ENCODE data around the gene KLC1.

Gene KLC1

DNA sequence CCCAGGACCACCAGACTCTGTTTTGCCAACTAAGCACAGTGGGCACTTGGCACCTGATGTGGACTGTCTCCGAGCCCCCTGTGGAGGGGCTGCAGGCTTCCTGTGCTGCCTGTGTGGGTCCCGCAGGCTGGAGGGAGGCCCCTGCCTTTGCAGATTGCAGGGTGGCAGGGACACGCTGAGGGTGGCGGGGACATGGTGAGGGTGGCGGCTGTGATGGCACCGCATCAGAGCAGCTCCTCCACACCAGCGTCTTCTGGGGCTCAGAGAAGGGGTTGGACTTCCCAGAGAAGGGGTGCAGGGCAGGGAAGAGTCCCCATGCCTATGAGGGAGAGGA, 94.7 kb downstream of the KLC1 start:
- DNase-seq, result no peak

DNA sequence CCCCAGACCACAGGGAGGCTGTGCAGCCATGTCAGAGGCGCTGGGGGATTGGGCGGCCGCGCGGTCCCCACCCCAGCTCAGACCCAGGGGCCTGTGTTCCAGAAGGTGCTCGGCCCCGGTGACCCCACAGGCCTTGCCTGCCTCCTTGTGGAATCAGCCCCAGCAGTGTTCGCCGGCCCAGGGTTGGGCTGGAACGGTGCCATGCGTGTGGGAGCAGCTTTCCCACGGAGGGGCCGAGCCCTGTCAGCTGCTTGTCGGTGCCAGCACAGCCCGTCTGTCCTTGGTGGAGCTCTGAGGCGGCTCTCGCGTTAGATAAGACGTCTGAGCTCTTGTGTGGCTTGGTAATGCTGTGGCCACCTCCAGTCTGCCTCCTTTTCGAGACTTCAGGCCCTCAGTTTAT, 95.1 kb downstream of the KLC1 start:
- peak in 8 of 14 donors; percentile 25 to 55 (median 39) for DNase-seq

DNA sequence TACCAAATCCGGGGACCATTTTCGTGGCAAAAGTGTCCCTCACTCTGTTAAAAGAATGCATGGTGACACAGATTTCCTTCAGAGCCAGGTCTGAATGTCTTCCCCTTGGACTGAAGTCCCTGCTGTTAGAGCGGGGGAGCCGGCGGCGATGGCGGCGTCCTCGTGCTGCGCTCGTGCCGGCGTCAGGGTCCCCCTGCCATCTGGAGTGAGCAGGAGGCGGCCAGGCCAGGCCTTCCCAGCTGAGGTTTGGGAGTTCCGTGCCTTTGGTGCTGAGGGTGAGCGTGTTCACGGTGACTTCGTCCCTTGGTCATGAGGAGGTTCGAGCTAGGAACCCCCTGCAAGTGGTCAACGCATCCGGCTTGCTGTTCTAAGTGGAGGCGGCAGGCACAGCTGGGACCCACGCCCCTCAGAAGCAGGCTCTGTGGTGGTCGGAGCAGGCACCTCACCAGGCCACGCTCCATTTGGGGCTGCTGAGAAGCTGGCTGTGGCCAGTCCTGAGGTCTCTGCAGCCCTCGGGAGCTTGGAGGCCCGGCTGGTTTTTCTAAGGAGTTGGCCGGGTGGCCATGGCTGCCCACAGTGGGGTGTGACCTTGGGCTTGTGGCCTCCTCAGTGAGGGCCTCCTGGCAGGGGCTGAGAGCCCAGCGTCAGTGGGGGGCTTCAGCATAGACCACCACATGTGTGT, 96.1 kb downstream of the KLC1 start:
- no peak for DNase-seq

DNA sequence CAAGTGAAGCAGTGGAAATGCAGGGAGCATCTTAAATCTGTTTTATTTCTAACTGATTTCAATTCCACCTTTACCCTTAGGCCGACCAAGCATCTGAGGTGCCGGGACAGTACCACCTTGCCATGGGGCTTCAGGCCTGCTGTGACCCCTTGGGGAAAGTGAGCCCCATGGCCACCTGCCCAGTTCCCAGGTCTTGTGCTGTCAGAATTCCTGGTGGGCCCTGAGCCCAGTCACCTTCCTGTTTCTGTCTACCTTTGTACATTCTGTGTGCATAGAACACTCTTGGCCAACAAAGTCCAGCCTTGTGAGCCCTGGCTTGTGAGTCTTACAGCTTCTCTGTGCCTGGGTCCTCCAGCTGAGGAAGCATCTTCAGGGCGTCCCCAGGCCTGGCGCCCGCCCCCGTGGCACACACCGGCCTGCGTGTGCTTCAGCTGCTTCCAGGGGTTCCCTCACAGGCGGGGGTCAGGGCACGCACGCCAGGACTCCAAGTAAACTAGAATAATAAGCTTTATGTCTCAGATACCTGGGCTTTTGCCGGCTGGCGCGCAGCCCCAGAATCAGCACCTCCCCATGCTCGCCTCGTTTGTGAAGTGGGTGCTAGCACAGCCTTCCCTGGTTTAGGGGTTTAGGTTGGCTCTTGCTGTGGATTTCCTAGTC, 96.9 kb downstream of the KLC1 start:
- no peak for DNase-seq

DNA sequence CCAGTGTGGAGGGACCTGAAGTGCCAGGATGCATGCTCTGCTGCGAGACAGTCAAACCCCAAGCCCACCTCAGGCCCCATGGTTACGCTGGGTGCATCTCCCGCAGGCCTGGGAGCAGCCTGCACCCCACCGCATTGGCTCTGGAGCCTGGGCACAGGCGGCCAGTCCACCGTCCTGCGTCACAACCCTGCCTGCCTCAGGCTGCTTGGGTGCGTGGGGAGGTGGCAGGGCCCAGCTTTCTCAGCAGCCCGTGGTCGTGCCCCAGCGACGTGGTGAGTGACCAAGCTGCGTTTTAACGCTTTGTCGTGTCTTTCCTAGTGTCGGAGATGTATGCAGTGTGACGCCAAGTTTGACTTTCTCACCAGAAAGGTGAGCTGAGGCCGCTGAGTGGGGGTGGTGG, 97.5 kb downstream of the KLC1 start:
- DNase-seq, result no peak

DNA sequence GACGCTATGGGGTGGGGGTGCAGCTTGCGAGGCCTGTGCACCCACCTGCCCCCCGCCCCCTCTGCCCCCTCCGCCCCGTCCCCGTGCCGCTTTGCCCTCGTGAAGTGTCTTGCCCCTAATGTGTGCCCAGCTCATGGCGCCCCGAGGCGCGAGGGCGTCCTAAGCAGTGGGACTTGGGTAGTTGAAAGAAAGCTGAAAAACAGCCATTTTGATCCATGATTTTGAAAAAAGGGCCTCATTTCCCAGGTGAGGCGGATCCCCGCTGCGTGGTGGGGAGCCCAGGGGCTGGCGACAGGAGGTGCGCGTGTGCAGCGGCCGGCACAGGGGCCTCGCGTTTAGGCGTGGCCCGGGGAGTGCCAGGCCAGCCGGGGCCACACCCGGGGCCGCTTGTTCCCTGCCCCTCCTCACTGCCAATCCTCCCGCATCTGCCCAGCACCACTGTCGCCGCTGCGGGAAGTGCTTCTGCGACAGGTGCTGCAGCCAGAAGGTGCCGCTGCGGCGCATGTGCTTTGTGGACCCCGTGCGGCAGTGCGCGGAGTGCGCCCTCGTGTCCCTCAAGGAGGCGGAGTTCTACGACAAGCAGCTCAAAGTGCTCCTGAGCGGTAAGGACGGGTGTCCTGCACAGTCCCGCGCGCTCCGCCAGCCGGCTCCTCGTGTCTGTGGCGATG, 98.4 kb downstream of the KLC1 start:
- DNase-seq, result no peak

DNA sequence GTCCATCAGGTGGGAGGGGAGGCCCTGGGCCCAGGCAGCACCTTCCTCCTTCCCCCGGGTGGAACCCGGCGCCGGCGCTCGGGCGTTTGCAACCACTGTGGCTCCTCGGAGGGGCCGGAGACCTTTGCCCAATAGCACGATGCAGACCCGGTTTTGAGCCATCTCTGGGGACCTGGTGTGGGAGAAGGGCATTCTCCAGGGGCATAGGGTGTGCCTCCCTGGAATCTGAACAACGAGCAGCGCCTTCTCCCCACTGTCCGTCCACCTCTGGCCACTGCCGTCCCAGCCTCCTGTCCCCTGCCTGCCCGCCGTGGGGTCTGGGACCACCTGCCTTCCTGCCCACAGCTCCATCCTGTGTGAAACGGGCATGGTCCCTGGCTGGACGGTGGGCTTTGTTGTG, 99.1 kb downstream of the KLC1 start:
- DNase-seq, result no peak

DNA sequence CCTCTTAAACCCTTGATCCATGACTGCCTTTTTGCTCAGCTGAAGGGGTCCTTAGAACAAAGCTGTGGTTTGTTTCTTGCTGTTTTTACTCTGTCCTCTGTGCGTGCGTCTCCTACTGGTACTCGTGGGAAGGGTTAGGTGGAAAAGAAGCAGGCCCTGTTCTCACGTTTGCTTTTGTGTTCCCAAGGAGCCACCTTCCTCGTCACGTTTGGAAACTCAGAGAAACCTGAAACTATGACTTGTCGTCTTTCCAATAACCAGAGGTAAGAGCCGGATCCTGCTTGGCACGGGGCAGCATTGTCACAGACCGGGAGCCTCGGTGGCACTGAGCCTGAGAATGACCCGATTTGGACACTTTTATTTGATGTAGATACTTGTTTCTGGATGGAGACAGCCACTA, 99.7 kb downstream of the KLC1 start:
- no peak for DNase-seq

DNA sequence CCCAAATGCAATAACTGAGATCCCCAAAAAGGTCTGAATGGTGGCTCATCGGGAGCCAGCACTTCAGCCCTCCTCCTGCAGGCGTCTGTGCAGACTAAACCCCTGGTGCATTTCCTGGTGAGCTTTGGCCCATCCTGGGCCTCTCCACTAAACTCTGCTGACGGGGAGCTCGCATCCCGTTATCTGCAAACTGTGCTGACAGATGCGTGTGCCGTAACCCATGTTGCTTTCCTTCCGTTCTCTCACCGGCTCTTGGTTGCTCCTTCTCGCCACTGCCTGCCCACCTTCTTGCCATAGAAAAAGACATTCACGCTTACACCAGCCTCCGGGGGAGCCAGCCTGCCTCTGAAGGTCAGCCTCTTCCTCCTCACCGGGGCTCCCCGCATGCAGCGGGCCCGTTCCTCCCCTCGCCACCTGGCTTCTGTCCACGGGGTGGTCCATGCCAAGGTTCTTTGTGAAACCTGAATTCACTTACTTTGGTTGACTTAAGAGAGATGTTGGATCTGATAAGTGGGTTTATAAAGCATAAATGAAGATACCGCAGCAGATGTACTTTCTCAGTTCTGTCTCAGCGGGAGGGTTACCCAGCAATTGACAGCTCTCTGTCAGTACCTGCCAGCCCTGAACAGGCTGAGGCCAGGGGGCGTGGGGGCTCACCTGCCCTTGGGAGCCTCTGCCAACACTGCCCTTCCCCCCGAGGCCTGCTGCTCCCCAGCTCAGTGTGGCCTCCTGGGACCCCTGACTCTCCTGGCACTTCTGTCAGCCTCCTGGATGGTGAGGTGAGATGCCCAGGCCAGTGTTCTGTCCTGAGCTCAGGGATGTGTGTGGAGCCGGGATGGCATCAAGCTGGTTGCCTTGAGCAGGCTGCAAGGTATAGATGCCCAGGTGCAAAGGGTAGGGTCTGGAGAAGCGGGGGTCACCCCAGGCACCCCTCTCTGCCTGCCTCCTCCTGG, 100.8 kb downstream of the KLC1 start:
- no peak for DNase-seq

DNA sequence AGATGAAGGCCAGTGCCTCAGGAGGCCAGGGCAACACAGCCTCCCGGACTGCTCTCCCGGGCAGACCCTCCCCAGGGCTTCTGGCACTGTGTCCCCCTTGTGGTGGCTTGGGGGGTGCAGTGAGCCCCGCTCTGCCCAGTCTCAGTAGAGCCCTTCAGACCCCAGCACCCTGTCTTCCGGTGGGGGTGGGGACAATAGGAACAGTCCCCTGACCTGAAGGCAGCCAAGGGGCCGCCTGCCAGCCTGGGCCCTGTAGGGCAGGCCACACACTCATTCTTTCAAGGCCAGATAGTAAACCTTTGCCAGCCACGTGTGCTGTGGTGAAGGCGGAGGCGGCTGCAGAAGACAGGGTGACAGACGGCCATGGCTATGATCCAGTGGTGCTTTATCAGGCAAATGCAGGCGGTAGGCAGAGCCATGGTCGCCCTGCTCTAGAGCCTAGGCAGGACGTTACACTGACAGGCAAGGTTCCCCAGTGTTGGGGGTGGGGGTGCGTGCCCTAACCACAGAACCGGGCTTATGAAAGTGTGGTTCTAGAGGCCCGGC, 101.6 kb downstream of the KLC1 start:
- peak in 1 of 14 donors; percentile 26 for DNase-seq

DNA sequence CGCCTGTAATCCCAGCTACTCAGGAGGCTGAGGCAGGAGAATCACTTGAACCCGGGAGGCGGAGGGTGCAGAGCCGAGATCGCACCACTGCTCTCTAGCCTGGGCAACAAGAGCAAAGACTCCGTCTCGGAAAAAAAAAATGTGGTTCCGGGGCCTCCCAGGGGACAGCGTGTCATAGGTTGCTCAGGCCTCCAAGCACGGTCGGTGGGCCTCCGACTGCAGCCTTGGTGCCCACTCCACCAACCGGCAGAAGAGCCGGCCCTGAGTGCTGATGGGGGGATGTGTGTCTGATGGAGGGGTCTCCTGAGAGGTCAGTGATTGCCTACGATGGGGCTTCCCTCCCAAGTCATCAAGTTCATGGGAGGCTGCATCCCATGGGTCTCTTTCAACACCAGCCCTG, 102.5 kb downstream of the KLC1 start:
- DNase-seq, result no peak

DNA sequence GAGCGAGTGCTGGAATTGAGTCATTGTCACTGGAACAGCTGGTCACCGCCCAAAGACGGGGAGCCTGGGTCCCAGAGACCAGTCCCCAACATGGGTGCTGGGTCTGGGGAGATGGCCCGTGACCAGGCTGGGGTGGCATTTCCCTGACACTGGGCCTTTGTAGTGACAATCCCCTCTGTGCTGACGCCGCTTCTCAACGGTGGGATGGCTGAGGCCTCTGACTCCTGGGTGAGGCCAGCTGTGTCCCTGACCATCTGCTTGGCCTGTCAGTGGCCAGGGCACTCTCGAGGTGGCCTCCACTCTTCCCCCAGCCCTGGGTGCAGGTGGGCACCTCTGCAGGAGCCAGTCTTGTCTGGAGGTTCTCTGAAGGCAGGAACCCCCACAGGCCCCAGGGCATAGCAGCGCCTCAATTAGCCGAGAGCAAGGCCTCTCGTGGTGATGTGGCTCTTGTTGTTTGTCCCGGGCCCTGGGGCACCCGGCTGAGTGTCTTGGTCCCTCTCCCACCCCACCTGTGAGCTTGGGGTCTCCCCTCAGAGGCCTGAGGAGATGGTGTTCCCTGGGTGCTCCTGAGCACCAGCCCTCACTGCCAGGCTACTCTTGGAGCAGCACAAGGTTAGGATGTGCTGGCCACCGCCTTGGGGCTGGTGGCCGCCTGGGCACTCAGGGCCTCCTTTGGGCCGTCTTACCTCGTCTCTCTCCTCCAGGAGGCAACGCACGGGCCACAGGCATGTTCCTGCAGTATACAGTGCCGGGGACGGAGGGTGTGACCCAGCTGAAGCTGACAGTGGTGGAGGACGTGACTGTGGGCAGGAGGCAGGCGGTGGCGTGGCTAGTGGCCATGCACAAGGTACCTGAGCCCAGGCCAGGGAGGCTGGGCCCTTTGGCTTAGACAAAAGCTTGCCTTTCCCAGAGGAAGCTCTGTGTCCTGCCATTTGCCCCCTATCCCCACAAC, 103.2 kb downstream of the KLC1 start:
- DNase-seq, result no peak

DNA sequence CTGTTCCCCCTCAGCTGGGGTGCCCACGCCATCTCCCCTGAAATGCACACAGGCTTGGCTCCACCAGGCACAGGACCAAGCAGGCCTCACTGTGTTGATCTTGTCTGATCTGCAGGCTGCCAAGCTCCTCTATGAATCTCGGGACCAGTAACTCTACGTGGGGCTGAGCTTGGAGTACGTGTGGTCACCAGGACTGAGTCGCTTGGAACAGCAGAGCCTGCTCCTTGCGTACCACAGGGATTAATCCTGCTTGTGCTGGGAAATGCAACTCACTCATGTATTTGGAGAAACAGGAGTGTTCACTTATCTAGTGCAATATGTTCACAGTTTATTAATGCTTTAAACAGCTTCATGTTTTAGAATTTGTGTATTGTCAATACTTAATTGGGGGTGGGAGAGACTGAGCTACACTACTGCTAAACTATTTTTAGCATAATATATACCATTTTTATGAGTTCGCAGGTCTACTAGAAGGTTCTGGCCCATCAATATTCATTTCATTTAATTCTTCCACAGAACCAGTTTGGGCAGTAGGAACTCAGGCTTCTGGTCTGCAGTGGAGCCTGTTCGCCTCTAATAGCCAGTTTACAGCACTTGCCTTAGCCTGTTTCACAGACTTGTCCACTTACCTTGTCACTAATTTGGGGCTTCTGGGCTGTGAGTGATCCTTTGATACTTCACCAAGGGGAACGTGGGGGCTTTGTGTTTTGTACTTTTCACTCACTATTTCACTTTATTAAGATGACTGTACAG, 104.0 kb downstream of the KLC1 start:
- no peak for DNase-seq

DNA sequence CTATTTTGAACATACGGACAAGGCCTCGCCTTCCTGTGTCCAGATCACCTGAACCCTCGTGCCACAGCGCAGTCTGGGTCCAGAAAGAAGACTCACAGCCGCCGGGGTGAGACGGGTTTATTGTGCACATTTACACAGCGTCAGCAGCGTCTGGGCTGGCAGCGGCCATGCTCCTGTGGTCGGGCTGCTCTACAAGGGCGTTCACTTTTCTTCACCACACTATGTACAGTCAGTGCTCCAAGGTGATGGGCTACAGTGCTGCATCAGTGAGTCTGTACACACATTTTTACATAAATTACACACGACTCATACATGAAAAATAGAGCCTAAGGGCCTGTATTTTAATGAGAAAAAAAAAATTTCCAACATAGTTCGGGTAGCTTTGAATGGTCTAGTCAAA, 104.6 kb downstream of the KLC1 start:
- DNase-seq, result no peak

DNA sequence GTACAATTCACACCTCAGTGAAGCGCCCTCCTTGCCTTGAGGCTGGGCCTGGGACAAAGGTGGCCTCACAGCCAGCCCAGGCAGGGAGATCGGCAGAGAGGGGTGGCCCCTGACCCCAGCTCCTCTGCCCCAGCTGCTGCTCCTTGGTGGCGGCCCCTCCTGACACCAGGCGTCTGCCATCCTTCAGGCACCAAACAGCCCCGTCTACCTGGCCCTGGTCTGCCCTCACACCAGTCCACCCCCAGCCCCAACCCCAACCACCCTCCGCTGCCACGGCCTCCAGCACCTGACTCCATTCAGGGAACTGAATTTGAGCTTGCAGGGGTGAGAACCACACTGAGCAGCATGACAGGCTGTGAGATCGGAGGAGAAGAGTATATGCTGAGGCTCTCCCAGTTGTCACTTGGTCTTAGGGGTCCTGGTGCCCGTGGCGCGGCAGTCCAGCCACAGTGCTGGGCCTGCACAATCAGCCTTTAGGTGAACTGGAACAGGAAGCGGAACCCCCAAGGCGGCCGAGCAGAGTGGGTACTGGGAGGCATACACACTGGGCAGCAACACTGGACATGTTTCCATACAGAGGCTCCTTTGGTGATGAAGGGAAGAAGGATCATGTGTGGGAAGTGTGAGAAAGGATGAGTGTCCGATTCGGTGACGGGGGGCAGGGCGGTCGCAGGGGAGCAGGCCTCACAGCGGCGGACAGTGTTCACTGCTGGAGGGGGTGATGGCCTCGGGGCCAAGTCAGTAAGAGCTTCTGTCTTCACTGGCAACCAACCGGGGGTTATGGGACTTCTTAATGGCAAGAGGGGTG, 105.3 kb downstream of the KLC1 start:
- no peak for DNase-seq

DNA sequence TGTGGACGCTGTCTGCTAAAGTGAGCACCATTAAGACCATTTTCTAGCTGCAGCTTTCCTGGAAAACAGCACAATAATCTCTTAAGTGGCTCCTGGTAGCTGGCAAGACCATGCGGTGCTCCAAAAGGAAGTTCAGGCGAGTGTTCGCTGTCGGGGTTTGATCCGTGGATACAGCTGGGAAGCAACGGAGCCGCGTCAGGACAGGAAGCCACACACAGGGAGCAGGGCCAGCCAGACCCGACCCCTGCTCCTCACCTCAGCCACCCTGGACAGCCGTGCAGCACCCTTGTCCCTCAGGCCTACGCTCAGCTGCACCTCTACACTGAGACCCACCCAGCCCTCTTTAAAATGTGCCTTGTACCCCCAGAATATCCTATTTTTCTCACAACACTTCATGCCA, 106.0 kb downstream of the KLC1 start:
- DNase-seq, result peak in 1 of 14 donors; percentile 65

DNA sequence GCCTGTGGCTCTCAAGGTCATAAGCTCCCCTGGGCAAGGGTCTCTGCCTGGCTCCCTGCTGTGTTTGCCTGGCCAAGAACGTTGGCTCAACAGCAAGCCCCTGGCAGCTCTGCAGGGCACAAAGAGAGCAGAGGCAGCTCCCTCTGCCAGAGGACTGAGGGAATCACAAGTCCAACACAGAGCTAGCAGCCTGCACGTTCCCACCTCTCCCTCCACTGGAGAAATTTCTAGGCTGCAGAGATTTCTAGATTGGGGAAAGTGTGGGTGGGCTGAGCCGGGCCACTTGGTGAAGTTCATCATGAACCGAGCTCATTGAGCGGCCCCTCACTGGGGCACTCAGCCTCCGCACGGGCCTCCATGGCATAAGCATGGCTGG, 106.4 kb downstream of the KLC1 start:
- peak in 3 of 14 donors; percentile 49 to 65 (median 63) for DNase-seq

DNA sequence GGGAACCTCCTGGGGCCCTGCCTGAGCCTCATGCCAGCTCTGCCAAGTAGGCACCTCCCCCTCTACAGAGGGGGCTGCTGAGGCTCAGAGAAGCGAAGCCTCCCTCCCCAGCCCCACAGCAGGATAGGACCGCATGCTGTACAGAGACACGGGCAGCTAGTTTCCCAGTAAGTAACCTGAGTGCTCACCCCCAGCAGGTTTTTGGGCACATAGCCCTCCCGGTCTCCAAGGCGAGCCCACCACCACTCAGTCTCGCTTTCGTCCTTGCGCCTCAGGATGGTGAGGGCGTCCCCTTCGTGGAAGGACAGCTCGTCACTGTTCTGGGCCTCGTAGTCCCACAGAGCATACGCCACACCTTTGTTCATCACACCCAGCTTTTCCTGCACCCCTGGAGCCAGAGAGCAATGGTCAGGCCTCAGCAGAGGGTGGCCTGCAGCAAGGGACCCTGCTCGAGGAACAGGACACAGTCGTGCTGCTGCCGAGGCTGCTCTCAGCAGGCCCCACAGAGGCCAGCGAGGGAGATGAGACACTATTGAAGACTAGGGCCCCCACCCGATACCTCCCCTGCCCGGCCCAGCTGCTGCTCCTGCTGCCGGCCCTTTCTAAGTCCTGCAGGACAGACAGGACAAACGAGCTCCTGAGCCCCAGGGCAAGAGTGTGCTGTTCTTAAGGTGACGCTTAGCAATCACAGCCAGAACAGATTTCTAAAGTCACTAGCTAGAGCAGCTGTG, 107.0 kb downstream of the KLC1 start:
- DNase-seq, result no peak

Data from C1 segment of cervical spinal cord (tissue), 14 donors.